Measurements from ENCODE around the gene HOXB8.
A peak's percentile ranks its signal among the peaks of the same experiment; 100 is the strongest.

Gene HOXB8

GRCh38 chr17:48605409-48605919 is 9.6 kb downstream of the HOXB8 start:
- TF ChIP-seq CTCF (IDR thresholded peaks at IDR 0.05), result no peak
- no peak overlapping the region for H3K4me3 ChIP-seq
- no peaks in the 10 kb centered on the region for H3K9me3 ChIP-seq
- intact Hi-C loops (cut with DNase I; ENCODE audit: low total_unique reads), result no loop called here
- H3K27me3 ChIP-seq, result peaks cover 7 to 99% of the 10 kb centered on the region in 2 donors
- no peaks in the 10 kb centered on the region for H3K36me3 ChIP-seq
- no peak overlapping the region for H3K27ac ChIP-seq
- peaks cover 0 to 20% (median 12%) of the 10 kb centered on the region in 4 donors for H3K4me1 ChIP-seq
- no peak for DNase-seq

GRCh38 chr17:48604770-48605329 is 10.2 kb downstream of the HOXB8 start, which contains the start of gene HOXB6:
Gene HOXB6, minus strand, starts transcription at chr17:48604986. Its CDS starts 6,836 bp downstream, at chr17:48598150.
- intact Hi-C loops (cut with DNase I; ENCODE audit: low total_unique reads), result no loop called here
- H3K4me1 ChIP-seq, result peaks cover 0 to 14% (median 6%) of the 10 kb centered on the region in 4 donors
- no peak for DNase-seq
- no peak for TF ChIP-seq CTCF (IDR thresholded peaks at IDR 0.05)
- H3K27ac ChIP-seq, result no peak within 1 kb of the TSS
- peaks cover 1 to 99% of the 10 kb centered on the region in 2 donors for H3K27me3 ChIP-seq
- no peaks in the 10 kb centered on the region for H3K9me3 ChIP-seq
- H3K36me3 ChIP-seq, result no peaks in the 10 kb centered on the region
- H3K4me3 ChIP-seq, result peak within 1 kb of the TSS; percentile 20 to 34

GRCh38 chr17:48603959-48604769 is 10.9 kb downstream of the HOXB8 start:
- DNase-seq, result no peak
- no peaks in the 10 kb centered on the region for H3K9me3 ChIP-seq
- no peak for TF ChIP-seq CTCF (IDR thresholded peaks at IDR 0.05)
- peaks cover 0 to 99% of the 10 kb centered on the region in 2 donors for H3K27me3 ChIP-seq
- no peaks in the 10 kb centered on the region for H3K36me3 ChIP-seq
- H3K27ac ChIP-seq, result no peak overlapping the region
- intact Hi-C loops (cut with DNase I; ENCODE audit: low total_unique reads), result no loop called here
- peaks cover 0 to 12% (median 5%) of the 10 kb centered on the region in 4 donors for H3K4me1 ChIP-seq
- H3K4me3 ChIP-seq, result peak overlapping the region; percentile 20 to 34

DNA sequence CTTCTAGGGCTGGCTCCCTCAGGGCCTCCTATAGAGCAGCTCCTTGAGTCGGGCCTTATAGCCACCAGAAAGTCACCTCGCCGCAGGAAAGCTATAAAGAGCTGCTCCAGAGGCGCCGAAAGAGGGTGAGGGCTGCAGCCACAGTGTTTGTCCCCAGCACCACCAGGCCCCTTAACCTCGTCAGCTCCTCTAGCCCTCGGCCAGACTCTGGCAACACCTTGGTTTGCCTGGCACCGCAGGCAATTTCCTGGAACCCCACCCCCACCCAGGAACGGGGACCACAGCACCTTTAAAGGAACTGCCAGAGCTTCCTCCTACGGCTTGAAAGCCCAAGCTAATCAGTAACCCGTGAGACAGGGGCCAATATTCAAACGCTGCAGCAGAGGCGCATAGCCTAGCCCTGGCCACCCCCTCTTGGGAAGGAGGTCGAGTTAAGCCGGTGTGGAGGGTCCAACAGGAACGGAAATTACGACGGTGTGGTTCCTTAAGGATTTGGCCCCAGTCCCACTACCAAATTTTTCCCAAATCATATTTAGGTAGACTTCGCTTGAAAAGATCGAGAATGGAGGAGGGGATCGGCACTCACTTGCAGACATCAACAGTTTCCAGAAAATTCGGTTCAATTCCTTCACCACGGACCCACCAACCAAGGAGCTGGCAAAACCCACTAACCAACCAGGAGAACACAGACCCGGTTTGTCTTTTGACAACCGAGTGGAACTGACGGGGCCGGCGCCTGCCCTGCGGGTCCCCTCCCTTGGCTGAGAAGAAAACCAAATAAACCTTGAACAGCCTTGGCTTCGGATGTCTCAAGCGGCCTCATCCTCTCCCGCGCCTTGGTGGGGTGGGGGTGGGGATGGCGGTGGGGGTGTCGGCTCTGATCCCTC is 13.3 kb downstream of the HOXB8 start:
- Histone ChIP-seq H3K36me3 (no peaks in the 10 kb centered on the region), H3K4me1 (peaks cover 0 to 28% (median 18%) of the 10 kb centered on the region in 4 donors), H3K27me3 (peaks cover 0 to 100% of the 10 kb centered on the region in 2 donors), H3K9me3 (no peaks in the 10 kb centered on the region), H3K27ac (no peak overlapping the region), H3K4me3 (no peak overlapping the region)
- TF ChIP-seq CTCF (IDR thresholded peaks at IDR 0.05), result no peak
- intact Hi-C loops (cut with DNase I; ENCODE audit: low total_unique reads), result no loop called here
- no peak for DNase-seq

GRCh38 chr17:48601207-48601538 is 13.9 kb downstream of the HOXB8 start:
- no peaks in the 10 kb centered on the region for H3K36me3 ChIP-seq
- H3K27ac ChIP-seq, result no peak overlapping the region
- no peak for TF ChIP-seq CTCF (IDR thresholded peaks at IDR 0.05)

More at GRCh38 chr17:48601207-48601538, 13.9 kb downstream of the HOXB8 start:
- no peak for DNase-seq
- Histone ChIP-seq H3K9me3 (no peaks in the 10 kb centered on the region), H3K4me3 (no peak overlapping the region), H3K27me3 (peaks cover 0 to 100% of the 10 kb centered on the region in 2 donors), H3K4me1 (peaks cover 0 to 29% (median 19%) of the 10 kb centered on the region in 4 donors)
- intact Hi-C loops (cut with DNase I; ENCODE audit: low total_unique reads), result no loop called here

All from tibial artery (tissue), 4 donors.